ENCODE measurements around the gene PLPPR5. TPM values are rescaled to one million over a fixed set of nuclear protein-coding genes. Genes with fewer than 3 reads are reported as not detected.
"Not testable (repeated sequence)": the region's sequence is repeated elsewhere in the genome, so short reads cannot be mapped to it uniquely, and the experiment has no call there.

PLPPR5 gene
- polyA plus RNA-seq, 1 donor, result 1.7 TPM

- DNase-seq, result no peak
These were observed 95.7 kb downstream of the PLPPR5 start for GRCh38 chr1:98908980-98909379.

- DNase-seq, result no peak
These were observed 97.9 kb downstream of the PLPPR5 start for GRCh38 chr1:98906809-98907208.

- no peak for DNase-seq
These were observed 98.3 kb downstream of the PLPPR5 start for GRCh38 chr1:98906361-98906760.

- no peak for DNase-seq
These were observed 100.0 kb downstream of the PLPPR5 start for GRCh38 chr1:98904684-98905083.

- no peak for DNase-seq
These were observed 100.9 kb downstream of the PLPPR5 start for GRCh38 chr1:98903726-98904125.

GRCh38 chr1:98903261-98903660, 101.4 kb downstream of the PLPPR5 start:
- peak; percentile 26 for DNase-seq

GRCh38 chr1:98898940-98899339, 105.7 kb downstream of the PLPPR5 start:
- DNase-seq, result no peak

- no peak for DNase-seq
These were observed 107.2 kb downstream of the PLPPR5 start for GRCh38 chr1:98897479-98897878.

GRCh38 chr1:98896711-98897445, 107.8 kb downstream of the PLPPR5 start:
- no peak for DNase-seq

GRCh38 chr1:98893371-98893770, 111.3 kb downstream of the PLPPR5 start:
- no peak for DNase-seq

GRCh38 chr1:98888869-98889268, 115.8 kb downstream of the PLPPR5 start:
- DNase-seq, result no peak

- DNase-seq, result no peak
These were observed 117.2 kb downstream of the PLPPR5 start for GRCh38 chr1:98887507-98887906.

GRCh38 chr1:98884864-98885263, 119.8 kb downstream of the PLPPR5 start:
- no peak for DNase-seq

GRCh38 chr1:98881901-98882300, 122.8 kb downstream of the PLPPR5 start:
- no peak for DNase-seq

GRCh38 chr1:98881234-98881633, 123.4 kb downstream of the PLPPR5 start:
- DNase-seq, result not testable (repeated sequence)

- DNase-seq, result no peak
These were observed 129.8 kb downstream of the PLPPR5 start for GRCh38 chr1:98874828-98875227.

GRCh38 chr1:98870959-98871903, 133.4 kb downstream of the PLPPR5 start:
- no peak for DNase-seq

GRCh38 chr1:98865796-98866195, 138.9 kb downstream of the PLPPR5 start:
- no peak for DNase-seq

GRCh38 chr1:98860329-98860728, 144.3 kb downstream of the PLPPR5 start:
- no peak for DNase-seq

- DNase-seq, result no peak
These were observed 150.5 kb downstream of the PLPPR5 start for GRCh38 chr1:98854137-98854536.

- no peak for DNase-seq
These were observed 154.6 kb downstream of the PLPPR5 start for GRCh38 chr1:98849969-98850636.

GRCh38 chr1:98842241-98842640, 162.4 kb downstream of the PLPPR5 start:
- DNase-seq, result no peak
